Fibroblast of skin of left quadriceps (primary cell): ENCODE measurements around the gene GAPDHS.

ENCODE experiments used
- DNase-seq, 2 experiments: peaks; one replicate each; pipeline ENCODE4 v3.0.0-alpha.2; 2013; ENCODE audit warnings: low read depth in 2 of 2

Gene GAPDHS

GRCh38 chr19:35533201-35533821 is at the start of gene GAPDHS:
Gene GAPDHS (plus strand): TSS chr19:35533456. CDS start chr19:35533528, 72 bp downstream.
- no peak for DNase-seq

DNA sequence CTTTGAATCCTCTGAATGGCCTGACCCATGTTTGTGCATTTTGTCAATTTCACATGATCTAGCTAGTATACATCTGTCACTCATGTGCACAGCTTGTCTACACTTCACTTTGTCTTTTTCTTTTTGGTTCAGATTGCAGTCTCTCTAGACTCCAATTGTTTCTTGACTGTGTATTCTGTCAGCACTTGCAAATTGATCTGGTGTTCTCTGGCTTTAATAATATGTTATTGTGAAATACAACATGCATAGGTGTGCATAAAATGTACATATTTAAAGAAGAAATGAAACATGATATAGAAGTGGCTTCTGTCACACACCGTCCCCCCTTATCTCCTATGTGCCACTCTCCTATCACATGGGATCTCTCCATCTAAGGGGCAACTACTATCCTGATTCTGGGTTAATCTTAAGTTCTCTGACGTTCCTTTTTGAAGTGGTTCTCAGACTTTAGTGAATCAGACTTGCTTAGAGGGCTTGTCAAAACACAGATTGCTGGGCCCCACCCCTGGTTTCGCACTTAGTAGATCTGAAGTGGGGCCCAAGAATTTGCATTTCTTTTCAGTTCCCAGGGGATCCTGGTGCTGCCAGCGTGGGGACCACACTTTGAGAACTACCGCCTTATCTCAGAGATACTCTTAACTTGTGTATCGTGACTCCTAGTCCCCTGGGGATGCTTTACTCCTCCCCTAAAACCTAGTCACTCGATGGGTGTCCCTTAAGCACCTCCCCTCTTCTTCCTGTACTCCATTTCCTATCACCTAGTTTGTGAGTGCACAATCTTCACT is 48.8 kb upstream of the GAPDHS start:
- DNase-seq = no peak

DNA sequence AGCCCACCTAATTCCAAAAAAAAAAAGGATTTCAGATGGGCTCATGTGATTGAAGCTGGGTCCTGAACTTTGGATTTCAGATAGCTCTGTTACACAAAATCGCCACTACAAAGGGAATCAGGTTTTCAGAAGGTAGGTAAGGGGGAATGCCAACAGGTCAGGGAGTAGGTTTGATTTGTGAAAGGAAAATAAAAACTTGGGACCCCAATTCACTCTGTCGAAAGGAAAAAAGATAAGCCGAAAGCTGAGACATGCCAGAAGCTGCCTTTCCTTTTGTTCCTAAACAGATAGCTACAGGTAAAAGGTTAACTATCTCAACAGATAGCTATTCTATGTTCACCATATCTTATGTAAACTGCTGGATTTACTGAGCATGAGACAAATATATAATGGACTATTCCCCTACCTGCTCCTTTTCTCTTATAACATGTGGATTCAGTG is 47.0 kb upstream of the GAPDHS start:
- DNase-seq = no peak

GRCh38 chr19:35487656-35488182 is 45.5 kb upstream of the GAPDHS start:
- no peak for DNase-seq

- DNase-seq = no peak
These were observed 44.6 kb upstream of the GAPDHS start for GRCh38 chr19:35488677-35489076.

- no peak for DNase-seq
These were observed 42.9 kb upstream of the GAPDHS start, which contains the start of gene KRTDAP for GRCh38 chr19:35490364-35490763. Gene KRTDAP (minus strand): TSS chr19:35490464. CDS start chr19:35490442, 22 bp downstream.

DNA sequence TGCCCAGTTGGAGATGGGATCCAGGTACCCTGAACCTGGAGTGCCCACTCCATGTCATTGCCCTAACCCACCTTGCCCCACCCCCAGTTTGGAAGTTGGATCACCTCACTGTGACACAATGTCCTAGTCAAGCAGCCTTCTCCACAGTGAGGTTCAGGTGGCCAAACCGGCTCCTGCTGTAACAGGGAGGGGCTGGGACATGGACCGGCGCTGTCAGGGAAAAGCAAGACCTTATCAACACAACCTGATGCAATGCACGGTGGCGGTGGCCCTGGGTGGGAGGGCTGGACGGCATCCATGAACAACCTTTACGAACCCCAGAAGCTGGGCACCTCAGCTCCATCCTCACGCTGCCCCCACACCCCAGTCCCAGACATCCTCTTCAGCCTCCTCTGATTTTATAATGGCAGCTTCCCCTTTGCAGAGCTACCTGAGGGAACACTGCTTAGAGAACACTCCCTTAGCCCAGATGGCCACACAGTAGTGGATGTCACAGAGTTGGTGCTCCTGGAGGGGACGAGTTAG is 41.4 kb upstream of the GAPDHS start:
- no peak for DNase-seq

GRCh38 chr19:35493971-35494370 is 39.3 kb upstream of the GAPDHS start:
- DNase-seq = no peak

GRCh38 chr19:35495107-35496064 is 37.9 kb upstream of the GAPDHS start:
- peak in 1 of 2 experiments; percentile 23 for DNase-seq

GRCh38 chr19:35497406-35497805 is 35.9 kb upstream of the GAPDHS start:
- no peak for DNase-seq

DNA sequence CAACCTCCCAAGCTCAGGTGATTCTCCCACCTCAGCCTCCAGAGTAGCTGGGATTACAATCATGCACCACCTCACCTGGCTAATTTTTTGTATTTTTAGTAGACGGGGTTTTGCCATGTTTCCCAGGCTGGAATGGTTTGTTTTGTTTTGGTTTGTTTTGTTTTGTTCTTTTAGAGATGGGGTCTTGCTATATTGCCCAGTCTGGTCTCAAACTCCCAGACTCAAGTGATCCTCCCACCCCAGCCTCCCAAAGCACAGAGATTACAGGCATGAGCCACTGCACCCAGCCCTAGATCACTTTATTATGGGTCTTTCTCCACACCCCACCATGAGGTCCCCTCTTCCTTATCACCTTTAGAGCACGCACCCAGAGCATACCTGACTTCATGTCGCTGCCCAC is 35.0 kb upstream of the GAPDHS start:
- no peak for DNase-seq

DNA sequence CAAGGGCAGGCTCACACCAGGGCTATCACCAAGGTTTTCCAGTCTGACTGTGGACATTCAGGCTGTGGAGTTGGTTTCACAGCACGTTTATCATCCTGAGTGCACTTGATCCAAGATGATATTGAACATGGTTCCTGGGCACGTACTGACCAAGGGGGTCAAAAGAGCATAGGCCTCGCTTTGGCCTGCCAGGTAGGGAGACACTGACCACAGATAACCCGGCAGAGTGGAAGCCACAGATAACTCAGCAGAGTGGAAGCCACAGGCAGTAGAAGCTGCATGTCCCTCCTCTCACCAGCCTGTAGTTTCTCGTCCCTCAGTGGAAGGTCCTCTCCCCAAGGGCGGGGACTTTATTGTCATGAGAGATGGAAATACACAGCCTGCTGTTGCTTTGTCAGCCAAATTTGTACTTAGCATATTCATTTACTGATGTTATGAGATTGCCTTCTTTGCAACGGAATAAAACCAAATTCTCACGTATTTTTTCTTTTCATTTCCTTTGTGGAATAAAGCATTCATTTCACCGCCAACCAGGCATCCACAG is 34.2 kb upstream of the GAPDHS start:
- DNase-seq = no peak

- DNase-seq = no peak
These were observed 32.6 kb upstream of the GAPDHS start for GRCh38 chr19:35500611-35501010.

GRCh38 chr19:35501684-35502083 is 31.6 kb upstream of the GAPDHS start:
- DNase-seq = no peak

GRCh38 chr19:35502751-35503150 is 30.5 kb upstream of the GAPDHS start:
- DNase-seq = no peak

DNA sequence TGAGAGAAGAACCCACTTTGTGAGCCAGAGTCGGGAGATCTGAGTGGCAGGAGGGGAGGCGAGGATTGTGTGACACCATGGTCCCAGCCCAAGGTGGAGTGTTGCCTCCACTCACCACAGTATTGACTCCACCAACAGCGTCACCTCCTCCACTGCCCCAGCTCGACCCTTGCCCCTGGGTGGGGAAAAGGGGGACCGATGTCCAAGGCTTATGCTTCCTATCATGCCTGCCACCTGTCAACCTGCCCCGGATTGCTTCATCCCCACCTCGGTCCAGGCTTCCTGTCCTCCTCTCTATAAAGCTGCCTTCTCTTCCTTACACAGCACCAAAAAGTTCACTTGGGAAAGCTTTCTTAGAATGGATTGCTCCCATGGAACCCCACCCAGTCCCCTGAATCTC is 27.2 kb upstream of the GAPDHS start:
- no peak for DNase-seq

DNA sequence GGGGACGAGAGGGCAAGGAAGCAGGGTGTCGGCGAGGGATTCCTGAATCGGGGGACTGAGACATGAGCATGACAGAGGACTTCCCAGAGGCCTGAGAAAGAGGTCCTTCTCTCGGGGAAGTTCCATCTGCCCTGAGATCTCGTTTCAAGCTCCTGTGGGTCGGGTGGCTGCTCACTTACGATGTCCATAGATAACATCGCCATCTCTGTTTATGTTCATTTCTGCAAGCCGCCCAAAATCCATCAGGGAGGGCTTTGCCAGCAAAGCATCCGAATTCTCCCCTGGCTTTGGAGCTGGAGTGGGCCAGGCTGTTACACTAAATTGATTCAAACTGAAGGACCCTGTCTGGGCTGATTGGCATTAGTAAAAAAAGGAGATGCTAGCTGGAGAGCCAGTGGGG is 25.7 kb upstream of the GAPDHS start:
- DNase-seq = no peak

GRCh38 chr19:35508129-35508528 is 25.1 kb upstream of the GAPDHS start:
- DNase-seq = no peak

- DNase-seq = no peak
These were observed 24.1 kb upstream of the GAPDHS start for GRCh38 chr19:35509018-35509652.

DNA sequence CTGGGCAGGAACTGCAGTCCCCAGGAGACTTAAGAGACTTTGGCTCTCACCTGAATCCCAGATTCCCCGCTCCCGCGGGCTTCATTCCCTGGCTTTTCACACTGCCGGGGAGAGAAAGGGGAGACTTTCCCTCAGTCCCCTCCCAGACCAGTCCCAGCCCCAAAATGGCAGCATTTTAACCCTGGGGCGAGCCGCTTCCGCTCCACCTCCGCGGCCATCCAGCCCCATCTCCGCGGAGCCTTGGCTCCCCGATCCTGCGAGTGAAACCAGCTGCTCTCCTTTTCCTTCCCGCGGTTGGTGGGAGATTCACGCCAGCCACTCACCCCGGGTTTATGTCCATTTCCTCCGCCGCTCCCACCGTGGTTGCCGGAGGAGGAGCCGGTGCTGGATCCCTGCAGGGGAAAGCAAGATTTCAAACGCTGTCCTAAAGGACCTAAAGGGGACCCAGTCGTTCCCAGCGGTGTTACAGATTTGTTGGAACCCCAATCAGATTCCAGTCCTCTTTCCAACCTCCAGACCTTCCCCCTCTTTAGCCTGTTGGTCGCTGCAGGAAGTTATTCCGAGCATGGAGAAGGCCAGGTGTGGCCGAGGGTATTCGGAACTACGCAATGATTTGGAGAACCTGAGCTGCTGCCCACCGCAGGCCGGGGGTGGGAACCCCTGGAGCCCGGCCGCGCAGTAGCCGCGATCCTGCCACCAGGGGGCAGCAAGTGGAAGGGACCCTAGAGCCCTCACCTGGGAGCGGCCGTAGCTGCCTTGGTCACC is 23.2 kb upstream of the GAPDHS start:
- DNase-seq = peak in 1 of 2 experiments; percentile 9
